Measurements from ENCODE around the gene SH2D1A. TPM values are rescaled to one million over a fixed set of nuclear protein-coding genes. Genes with fewer than 3 reads are reported as not detected.
"Not testable (repeated sequence)": the region's sequence is repeated elsewhere in the genome, so short reads cannot be mapped to it uniquely, and the experiment has no call there.

SH2D1A gene
- total RNA-seq, 1 experiment from 2014 or later = not detected

- no peak for DNase-seq (ENCODE audit: low spot score)
These were observed 8.3 kb downstream of the SH2D1A start for GRCh38 chrX:124354648-124355047.

- no peak for DNase-seq (ENCODE audit: low spot score)
These were observed 12.5 kb downstream of the SH2D1A start for GRCh38 chrX:124358800-124359383.

GRCh38 chrX:124362072-124362471 lies 15.7 kb downstream of the SH2D1A start:
- no peak for DNase-seq (ENCODE audit: low spot score)

- DNase-seq (ENCODE audit: low spot score) = no peak
These were observed 16.4 kb downstream of the SH2D1A start for GRCh38 chrX:124362761-124363160.

GRCh38 chrX:124369722-124370121 lies 23.4 kb downstream of the SH2D1A start:
- no peak for DNase-seq (ENCODE audit: low spot score)

GRCh38 chrX:124373348-124373747 lies 27.0 kb downstream of the SH2D1A start:
- no peak for DNase-seq (ENCODE audit: low spot score)

GRCh38 chrX:124378643-124379042 lies 32.3 kb downstream of the SH2D1A start:
- no peak for DNase-seq (ENCODE audit: low spot score)

- DNase-seq (ENCODE audit: low spot score) = no peak
These were observed 37.0 kb downstream of the SH2D1A start for GRCh38 chrX:124383354-124383753.

- DNase-seq (ENCODE audit: low spot score) = no peak
These were observed 40.0 kb downstream of the SH2D1A start for GRCh38 chrX:124386401-124386800.

- DNase-seq (ENCODE audit: low spot score) = peak; percentile 30
These were observed 42.2 kb downstream of the SH2D1A start for GRCh38 chrX:124388562-124388961.

GRCh38 chrX:124392794-124393193 lies 46.4 kb downstream of the SH2D1A start:
- no peak for DNase-seq (ENCODE audit: low spot score)

- no peak for DNase-seq (ENCODE audit: low spot score)
These were observed 46.9 kb downstream of the SH2D1A start for GRCh38 chrX:124393238-124393637.

GRCh38 chrX:124393659-124394058 lies 47.3 kb downstream of the SH2D1A start:
- DNase-seq (ENCODE audit: low spot score) = no peak

GRCh38 chrX:124395145-124395880 lies 49.0 kb downstream of the SH2D1A start:
- DNase-seq (ENCODE audit: low spot score) = no peak

GRCh38 chrX:124401696-124402095 lies 55.3 kb downstream of the SH2D1A start:
- DNase-seq (ENCODE audit: low spot score) = no peak

GRCh38 chrX:124405868-124406267 lies 59.5 kb downstream of the SH2D1A start:
- no peak for DNase-seq (ENCODE audit: low spot score)

GRCh38 chrX:124406294-124407014 lies 60.1 kb downstream of the SH2D1A start:
- DNase-seq (ENCODE audit: low spot score) = peak; percentile 35

GRCh38 chrX:124407226-124407625 lies 60.9 kb downstream of the SH2D1A start:
- no peak for DNase-seq (ENCODE audit: low spot score)

- DNase-seq (ENCODE audit: low spot score) = not testable (repeated sequence)
These were observed 62.0 kb downstream of the SH2D1A start for GRCh38 chrX:124408380-124408779.

GRCh38 chrX:124413244-124413643 lies 66.9 kb downstream of the SH2D1A start:
- DNase-seq (ENCODE audit: low spot score) = no peak

- DNase-seq (ENCODE audit: low spot score) = no peak
These were observed 67.9 kb downstream of the SH2D1A start for GRCh38 chrX:124414281-124414680.

GRCh38 chrX:124415115-124415800 lies 68.9 kb downstream of the SH2D1A start:
- DNase-seq (ENCODE audit: low spot score) = no peak
